A673 (cell line): ENCODE measurements around the gene TMEM186.

Experiments used
- EZH2 ChIP-seq: fragments of 200-600 bp; sonication (generic); IDR thresholded peaks from 2 replicates; pipeline ENCODE4 v1.6.1; 2017; ENCODE audit warnings: borderline replicate concordance, low read depth, mild to moderate bottlenecking, mixed read lengths, antibody characterized with exemption, low read length; ENCODE audit not compliant: poor library complexity, severe bottlenecking
- TF ChIP-seq, protein P1 (sequence below): fragments of 300-800, 200-600 bp; sonication (generic); conservative IDR thresholded peaks from 2 replicates; pipeline ENCODE4 v1.5.1; 2017; ENCODE audit warnings: low read depth, mild to moderate bottlenecking, antibody characterized with exemption, low read length, moderate library complexity, mixed read lengths

- TF ChIP-seq, protein P1, sequence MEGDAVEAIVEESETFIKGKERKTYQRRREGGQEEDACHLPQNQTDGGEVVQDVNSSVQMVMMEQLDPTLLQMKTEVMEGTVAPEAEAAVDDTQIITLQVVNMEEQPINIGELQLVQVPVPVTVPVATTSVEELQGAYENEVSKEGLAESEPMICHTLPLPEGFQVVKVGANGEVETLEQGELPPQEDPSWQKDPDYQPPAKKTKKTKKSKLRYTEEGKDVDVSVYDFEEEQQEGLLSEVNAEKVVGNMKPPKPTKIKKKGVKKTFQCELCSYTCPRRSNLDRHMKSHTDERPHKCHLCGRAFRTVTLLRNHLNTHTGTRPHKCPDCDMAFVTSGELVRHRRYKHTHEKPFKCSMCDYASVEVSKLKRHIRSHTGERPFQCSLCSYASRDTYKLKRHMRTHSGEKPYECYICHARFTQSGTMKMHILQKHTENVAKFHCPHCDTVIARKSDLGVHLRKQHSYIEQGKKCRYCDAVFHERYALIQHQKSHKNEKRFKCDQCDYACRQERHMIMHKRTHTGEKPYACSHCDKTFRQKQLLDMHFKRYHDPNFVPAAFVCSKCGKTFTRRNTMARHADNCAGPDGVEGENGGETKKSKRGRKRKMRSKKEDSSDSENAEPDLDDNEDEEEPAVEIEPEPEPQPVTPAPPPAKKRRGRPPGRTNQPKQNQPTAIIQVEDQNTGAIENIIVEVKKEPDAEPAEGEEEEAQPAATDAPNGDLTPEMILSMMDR: no peak
- no peak for TF ChIP-seq EZH2
Observed at GRCh38 chr16:8831450-8831849, 34.0 kb upstream of the TMEM186 start.
